Calu3 (cell line): ENCODE data around the gene SH3RF1. TPM values are rescaled to one million over a fixed set of nuclear protein-coding genes. Genes with fewer than 3 reads are reported as not detected.

Source experiments
- BruUV-seq: library from RNA; stranded (reverse); fragments of 400-500 nt; replicated peaks from 2 replicates; lab custom pipeline; 2021; lab: Mats Ljungman, UMichigan
- CTCF ChIA-PET: fragments of 300-600 bp; sonication (Branson Sonifier 250); formaldehyde crosslinking; loops from one replicate; lab custom pipeline; 2022; ENCODE audit warnings: antibody characterized with exemption; lab: Charles Lee
- DNase-seq: peaks from one replicate; pipeline ENCODE4 v3.0.0; 2022
- H3K27ac Mint-ChIP-seq: one replicate; pipeline ENCODE4 v1.8.0; 2022; ENCODE audit warnings: mixed read lengths; ENCODE audit not compliant: unreplicated experiment
- H3K27me3 Mint-ChIP-seq: one replicate; pipeline ENCODE4 v1.8.0; 2022; ENCODE audit warnings: mixed read lengths; ENCODE audit not compliant: unreplicated experiment
- H3K36me3 Mint-ChIP-seq: one replicate; pipeline ENCODE4 v1.8.0; 2022; ENCODE audit warnings: mild to moderate bottlenecking, moderate library complexity, mixed read lengths; ENCODE audit not compliant: insufficient read depth, unreplicated experiment
- H3K4me1 Mint-ChIP-seq: one replicate; pipeline ENCODE4 v1.8.0; 2022; ENCODE audit warnings: mild to moderate bottlenecking, low read depth, mixed read lengths; ENCODE audit not compliant: unreplicated experiment
- H3K4me3 Mint-ChIP-seq: one replicate; pipeline ENCODE4 v1.8.0; 2022; ENCODE audit warnings: mild to moderate bottlenecking, low read depth, moderate library complexity, mixed read lengths; ENCODE audit not compliant: unreplicated experiment
- H3K9me3 Mint-ChIP-seq: one replicate; pipeline ENCODE4 v1.8.0; 2022; ENCODE audit warnings: low read depth, mixed read lengths; ENCODE audit not compliant: unreplicated experiment
- CTCF ChIP-seq: fragments of 200-600 bp; IDR thresholded peaks from one replicate; pipeline ENCODE4 v1.8.0; 2022; ENCODE audit warnings: antibody characterized with exemption; ENCODE audit not compliant: unreplicated experiment
- intact Hi-C: fragments of 100-400 bp; cut with micrococcal nuclease; formaldehyde crosslinking; loops from one replicate; pipeline ENCODE4 v1.10.0; 2022; ENCODE audit not compliant: unreplicated experiment
- total RNA-seq: library from RNA; stranded (reverse); gene quantifications from 2 replicates; pipeline ENCODE4 v1.2.3, GENCODE V29; 2022

The SH3RF1 gene
- total RNA-seq, 1 experiment from 2014 or later: 70.1 TPM

GRCh38 chr4:169060391-169061091 is 210.2 kb downstream of the SH3RF1 start:
- no TSS peak for BruUV-seq
- Mint-ChIP-seq H3K27me3 (no peaks in the 10 kb centered on the region), H3K4me1 (no peaks in the 10 kb centered on the region), H3K36me3 (peaks cover 4% of the 10 kb centered on the region), H3K9me3 (no peaks in the 10 kb centered on the region), H3K27ac (no peak overlapping the region), H3K4me3 (no peak overlapping the region)
- CTCF ChIA-PET: interaction anchor here (0.6 kb wide), 1 partner anchor 268 kb away, joined by 3 read pairs; no protein-coding TSS in a partner anchor
- TF ChIP-seq CTCF: no peak
- intact Hi-C loops: no loop called here
- no peak for DNase-seq

GRCh38 chr4:169059306-169060211 is 211.2 kb downstream of the SH3RF1 start:
- intact Hi-C loops: no loop called here
- Mint-ChIP-seq H3K36me3 (peaks cover 4% of the 10 kb centered on the region), H3K9me3 (no peaks in the 10 kb centered on the region), H3K27ac (no peak overlapping the region), H3K4me3 (no peak overlapping the region), H3K27me3 (no peaks in the 10 kb centered on the region), H3K4me1 (no peaks in the 10 kb centered on the region)
- no peak for TF ChIP-seq CTCF
- BruUV-seq: no TSS peak
- CTCF ChIA-PET: interaction anchor here (0.6 kb wide), 1 partner anchor 267 kb away, joined by 3 read pairs; no protein-coding TSS in a partner anchor
- no peak for DNase-seq

- H3K27ac Mint-ChIP-seq: no peak overlapping the region
- BruUV-seq: no TSS peak
- H3K4me3 Mint-ChIP-seq: no peak overlapping the region
- no peak for TF ChIP-seq CTCF
- CTCF ChIA-PET: no interaction called here
- H3K27me3 Mint-ChIP-seq: no peaks in the 10 kb centered on the region
- peaks cover 4% of the 10 kb centered on the region for H3K36me3 Mint-ChIP-seq
- DNase-seq: no peak
- H3K9me3 Mint-ChIP-seq: no peaks in the 10 kb centered on the region
- intact Hi-C loops: no loop called here
- H3K4me1 Mint-ChIP-seq: no peaks in the 10 kb centered on the region
These were observed 212.4 kb downstream of the SH3RF1 start for GRCh38 chr4:169058312-169058711.

- DNase-seq: no peak
- H3K27me3 Mint-ChIP-seq: no peaks in the 10 kb centered on the region
- CTCF ChIA-PET: no interaction called here
- intact Hi-C loops: no loop called here
- no peaks in the 10 kb centered on the region for H3K4me1 Mint-ChIP-seq
- BruUV-seq: no TSS peak
- H3K9me3 Mint-ChIP-seq: no peaks in the 10 kb centered on the region
- peaks cover 2% of the 10 kb centered on the region for H3K36me3 Mint-ChIP-seq
- H3K27ac Mint-ChIP-seq: no peak overlapping the region
- no peak overlapping the region for H3K4me3 Mint-ChIP-seq
- TF ChIP-seq CTCF: no peak
These were observed 215.9 kb downstream of the SH3RF1 start for GRCh38 chr4:169054879-169055278.
